ENCODE results near the gene ZNF593.

ZNF593 gene

DNA sequence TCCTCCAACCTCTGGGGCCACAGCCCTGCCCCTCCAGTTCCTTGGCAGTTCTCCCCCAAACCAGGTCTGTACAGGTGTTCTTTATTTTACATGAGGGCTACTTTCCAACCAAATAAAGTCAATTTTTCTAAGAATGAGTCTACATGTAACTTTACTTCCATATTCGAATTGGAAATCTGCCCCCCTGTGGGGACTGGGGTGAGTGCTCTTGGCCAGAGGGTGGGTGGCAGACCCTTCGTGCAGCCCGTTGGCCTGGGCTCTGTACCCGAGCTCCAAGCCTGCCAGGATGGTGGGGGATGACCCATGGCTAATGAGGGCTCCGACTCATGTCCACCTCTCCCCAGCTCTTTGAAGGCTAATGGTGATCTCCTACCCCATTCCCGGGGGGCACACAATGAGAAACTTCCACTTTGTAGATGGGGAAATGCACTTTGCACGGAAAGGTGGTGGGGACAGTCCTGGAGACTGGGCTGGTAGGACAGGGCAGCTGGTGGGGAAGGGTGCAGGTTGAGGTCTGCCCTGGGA is 20.1 kb downstream of the ZNF593 start:
- no peak overlapping the region for H3K4me2 ChIP-seq (ENCODE audit: low read length)
- no peak overlapping the region for H3K4ac ChIP-seq (ENCODE audit: low read depth, low read length)
- WGBS (ENCODE audit: extremely low coverage, insufficient coverage, low lambda C conversion rate): no CpG with 5 or more reads among the region's 7 CpGs
- H3K4me3 ChIP-seq (ENCODE audit: low read length): no peak overlapping the region
- H3K27me3 ChIP-seq (ENCODE audit: insufficient read depth, low read length, poor library complexity): no peaks in the 10 kb centered on the region
- DNase-seq: no peak
- H4K5ac ChIP-seq (ENCODE audit: low read length): no peak overlapping the region
- no peak overlapping the region for H2AK5ac ChIP-seq (ENCODE audit: low read length)
- H3K79me2 ChIP-seq (ENCODE audit: control insufficient read depth, insufficient read depth, low read length): no peaks in the 10 kb centered on the region
- no peak overlapping the region for H3K27ac ChIP-seq (ENCODE audit: low read depth, low read length)
- H3K79me1 ChIP-seq (ENCODE audit: low read length): no peaks in the 10 kb centered on the region
- no peak overlapping the region for H2BK120ac ChIP-seq (ENCODE audit: low read depth, low read length)
- H3K23ac ChIP-seq (ENCODE audit: low read length): no peak overlapping the region
- no peaks in the 10 kb centered on the region for H3K36me3 ChIP-seq (ENCODE audit: control insufficient read depth, insufficient read depth, low read length)
- H3K4me1 ChIP-seq (ENCODE audit: control insufficient read depth, low read depth, low read length): peaks cover 3% of the 10 kb centered on the region
- H2BK5ac ChIP-seq (ENCODE audit: low read length): no peak overlapping the region
- no peak overlapping the region for H3K9ac ChIP-seq (ENCODE audit: low read length)
- H4K8ac ChIP-seq (ENCODE audit: low read depth, low read length): no peak overlapping the region
- H3K18ac ChIP-seq (ENCODE audit: low read length): no peak overlapping the region
- no peak overlapping the region for H3K56ac ChIP-seq (ENCODE audit: low read length)
- no peak overlapping the region for H2BK15ac ChIP-seq (replicated peaks; ENCODE audit: low read depth)

DNA sequence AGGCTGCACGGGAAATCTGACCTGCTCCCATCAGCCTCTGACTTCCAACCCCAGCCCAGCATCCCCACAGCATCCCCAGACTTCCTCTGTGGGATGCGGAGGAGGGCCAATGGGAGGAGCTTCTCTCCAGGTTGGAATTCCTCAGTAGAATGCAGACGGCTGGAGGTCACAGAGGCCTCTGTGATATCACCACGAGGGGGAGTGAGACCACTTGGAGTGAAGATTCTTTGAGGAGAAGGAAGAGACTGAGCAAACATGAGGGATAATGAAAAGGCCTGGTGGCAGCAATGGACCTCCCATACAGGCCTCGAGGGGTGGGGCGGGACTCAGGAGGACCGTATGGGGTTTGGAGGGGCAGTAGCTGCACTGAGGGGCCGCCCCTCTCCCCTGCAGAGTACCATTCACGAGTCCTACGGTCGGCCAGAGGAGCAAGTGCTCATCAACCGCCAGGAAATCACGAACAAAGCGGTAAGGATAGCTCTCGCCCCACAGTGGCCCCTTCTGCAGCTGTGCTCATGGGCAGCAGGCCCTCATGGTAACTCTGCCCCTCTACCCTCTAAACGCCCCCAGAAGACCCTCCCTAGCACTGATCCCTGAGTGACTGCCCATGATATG is 20.8 kb downstream of the ZNF593 start, which contains the start of gene CATSPER4:
Gene CATSPER4 (plus strand): TSS at position 230 of the 615 bp plus-strand sequence. CDS start 26 bp downstream, at position 256.
- no peak within 1 kb of the TSS for H3K4me2 ChIP-seq (ENCODE audit: low read length)
- H3K27ac ChIP-seq (ENCODE audit: low read depth, low read length): no peak within 1 kb of the TSS
- H4K5ac ChIP-seq (ENCODE audit: low read length): peak within 1 kb of the TSS; percentile 21
- H3K9ac ChIP-seq (ENCODE audit: low read length): peak within 1 kb of the TSS; percentile 30
- H3K4me3 ChIP-seq (ENCODE audit: low read length): no peak within 1 kb of the TSS
- DNase-seq: peak; percentile 98
- no peaks in the 10 kb centered on the region for H3K27me3 ChIP-seq (ENCODE audit: insufficient read depth, low read length, poor library complexity)
- no peak within 1 kb of the TSS for H3K18ac ChIP-seq (ENCODE audit: low read length)
- H2BK120ac ChIP-seq (ENCODE audit: low read depth, low read length): no peak within 1 kb of the TSS
- no peaks in the 10 kb centered on the region for H3K79me1 ChIP-seq (ENCODE audit: low read length)
- WGBS (ENCODE audit: extremely low coverage, insufficient coverage, low lambda C conversion rate): no CpG with 5 or more reads among the region's 16 CpGs
- no peak within 1 kb of the TSS for H2BK15ac ChIP-seq (replicated peaks; ENCODE audit: low read depth)
- no peaks in the 10 kb centered on the region for H3K79me2 ChIP-seq (ENCODE audit: control insufficient read depth, insufficient read depth, low read length)
- H3K36me3 ChIP-seq (ENCODE audit: control insufficient read depth, insufficient read depth, low read length): no peaks in the 10 kb centered on the region
- peak within 1 kb of the TSS; percentile 84 for H3K56ac ChIP-seq (ENCODE audit: low read length)
- no peak within 1 kb of the TSS for H2AK5ac ChIP-seq (ENCODE audit: low read length)
- no peak within 1 kb of the TSS for H4K8ac ChIP-seq (ENCODE audit: low read depth, low read length)
- H3K4me1 ChIP-seq (ENCODE audit: control insufficient read depth, low read depth, low read length): peaks cover 3% of the 10 kb centered on the region
- H3K23ac ChIP-seq (ENCODE audit: low read length): no peak within 1 kb of the TSS
- no peak within 1 kb of the TSS for H3K4ac ChIP-seq (ENCODE audit: low read depth, low read length)
- H2BK5ac ChIP-seq (ENCODE audit: low read length): no peak within 1 kb of the TSS

DNA sequence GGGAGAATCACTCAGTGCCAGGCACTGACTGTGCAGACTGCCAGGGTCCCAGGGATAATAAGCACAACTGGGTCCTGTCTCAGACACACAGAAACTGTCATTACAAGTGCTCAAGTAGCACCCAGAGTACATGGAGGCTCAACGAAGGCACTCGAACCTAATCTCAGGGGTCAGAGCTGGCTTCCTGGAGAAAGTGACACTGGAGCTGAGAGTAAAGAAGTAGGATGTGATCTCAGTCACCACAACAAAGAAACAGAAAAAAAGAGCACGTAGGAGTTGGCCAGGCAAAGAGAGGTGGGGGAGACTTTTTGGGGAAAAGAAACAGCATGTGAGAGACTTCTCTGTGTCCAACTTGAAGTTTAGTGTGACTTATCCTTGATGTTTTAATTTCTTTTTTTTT is 22.0 kb downstream of the ZNF593 start:
- Histone ChIP-seq H4K8ac (ENCODE audit: low read depth, low read length) (no peak overlapping the region), H3K56ac (ENCODE audit: low read length) (no peak overlapping the region), H3K36me3 (ENCODE audit: control insufficient read depth, insufficient read depth, low read length) (no peaks in the 10 kb centered on the region), H4K5ac (ENCODE audit: low read length) (no peak overlapping the region), H3K4me1 (ENCODE audit: control insufficient read depth, low read depth, low read length) (peaks cover 3% of the 10 kb centered on the region), H3K27ac (ENCODE audit: low read depth, low read length) (no peak overlapping the region), H3K79me2 (ENCODE audit: control insufficient read depth, insufficient read depth, low read length) (no peaks in the 10 kb centered on the region), H2BK5ac (ENCODE audit: low read length) (no peak overlapping the region), H3K79me1 (ENCODE audit: low read length) (no peaks in the 10 kb centered on the region), H3K23ac (ENCODE audit: low read length) (no peak overlapping the region), H3K18ac (ENCODE audit: low read length) (no peak overlapping the region), H2BK15ac (replicated peaks; ENCODE audit: low read depth) (no peak overlapping the region), H3K9ac (ENCODE audit: low read length) (no peak overlapping the region), H2AK5ac (ENCODE audit: low read length) (no peak overlapping the region), H3K4ac (ENCODE audit: low read depth, low read length) (no peak overlapping the region), H3K4me2 (ENCODE audit: low read length) (no peak overlapping the region), H3K27me3 (ENCODE audit: insufficient read depth, low read length, poor library complexity) (no peaks in the 10 kb centered on the region), H3K4me3 (ENCODE audit: low read length) (no peak overlapping the region), H2BK120ac (ENCODE audit: low read depth, low read length) (no peak overlapping the region)
- WGBS (ENCODE audit: extremely low coverage, insufficient coverage, low lambda C conversion rate): no CpG with 5 or more reads among the region's 3 CpGs
- DNase-seq: no peak

DNA sequence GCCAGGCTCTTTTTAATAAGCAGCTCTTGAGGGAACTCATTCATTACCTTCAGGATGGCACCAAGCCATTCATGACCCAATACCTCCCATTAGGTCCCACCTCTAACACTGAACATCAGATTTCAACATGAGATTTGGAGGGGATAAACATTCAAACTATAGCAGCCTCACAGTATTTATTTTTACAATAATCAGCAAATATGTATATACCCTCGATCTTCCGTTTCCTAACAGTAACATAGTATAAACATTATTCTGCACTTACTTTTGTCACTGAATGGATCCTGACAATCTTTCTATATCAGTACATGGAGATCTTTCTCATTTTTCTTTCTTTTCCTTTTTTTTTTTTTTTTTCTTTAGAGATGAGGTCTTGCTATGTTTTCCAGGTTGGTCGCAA is 26.1 kb downstream of the ZNF593 start:
- Histone ChIP-seq H2BK15ac (replicated peaks; ENCODE audit: low read depth) (no peak overlapping the region), H3K4me2 (ENCODE audit: low read length) (no peak overlapping the region), H3K56ac (ENCODE audit: low read length) (no peak overlapping the region), H2BK120ac (ENCODE audit: low read depth, low read length) (no peak overlapping the region), H3K4ac (ENCODE audit: low read depth, low read length) (no peak overlapping the region), H3K79me2 (ENCODE audit: control insufficient read depth, insufficient read depth, low read length) (no peaks in the 10 kb centered on the region), H3K27ac (ENCODE audit: low read depth, low read length) (no peak overlapping the region), H2AK5ac (ENCODE audit: low read length) (no peak overlapping the region), H3K4me3 (ENCODE audit: low read length) (no peak overlapping the region), H3K4me1 (ENCODE audit: control insufficient read depth, low read depth, low read length) (peaks cover 3% of the 10 kb centered on the region), H3K9ac (ENCODE audit: low read length) (no peak overlapping the region), H3K79me1 (ENCODE audit: low read length) (no peaks in the 10 kb centered on the region), H3K27me3 (ENCODE audit: insufficient read depth, low read length, poor library complexity) (no peaks in the 10 kb centered on the region), H3K18ac (ENCODE audit: low read length) (no peak overlapping the region), H2BK5ac (ENCODE audit: low read length) (no peak overlapping the region), H4K5ac (ENCODE audit: low read length) (no peak overlapping the region), H4K8ac (ENCODE audit: low read depth, low read length) (no peak overlapping the region), H3K23ac (ENCODE audit: low read length) (no peak overlapping the region), H3K36me3 (ENCODE audit: control insufficient read depth, insufficient read depth, low read length) (no peaks in the 10 kb centered on the region)
- DNase-seq: no peak
- WGBS (ENCODE audit: extremely low coverage, insufficient coverage, low lambda C conversion rate): no CpG with 5 or more reads among the region's 3 CpGs

DNA sequence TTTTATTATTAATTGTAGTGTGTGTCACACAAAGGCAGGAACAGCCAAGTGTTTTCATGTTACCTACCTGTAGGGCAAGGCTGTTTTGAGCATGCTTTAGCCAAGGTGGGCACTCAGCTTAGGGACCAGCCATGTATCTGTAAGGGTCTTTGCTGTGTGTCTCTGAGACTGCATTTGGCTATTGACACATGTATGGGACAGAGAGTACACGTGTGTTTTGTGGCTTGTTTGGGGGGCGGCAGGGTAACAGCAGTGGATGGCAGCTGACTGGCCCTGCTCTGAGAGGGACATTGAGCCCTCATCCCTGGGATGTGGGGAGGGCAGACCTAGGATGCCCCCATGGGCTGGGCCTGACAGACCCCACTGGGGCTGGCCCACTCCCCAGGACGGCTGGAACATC is 27.6 kb downstream of the ZNF593 start:
- no peak overlapping the region for H3K27ac ChIP-seq (ENCODE audit: low read depth, low read length)
- no peak overlapping the region for H3K4me2 ChIP-seq (ENCODE audit: low read length)
- no peak overlapping the region for H3K23ac ChIP-seq (ENCODE audit: low read length)
- no peak overlapping the region for H2BK15ac ChIP-seq (replicated peaks; ENCODE audit: low read depth)
- no peaks in the 10 kb centered on the region for H3K36me3 ChIP-seq (ENCODE audit: control insufficient read depth, insufficient read depth, low read length)
- no peak overlapping the region for H2BK5ac ChIP-seq (ENCODE audit: low read length)
- DNase-seq: no peak
- H3K79me2 ChIP-seq (ENCODE audit: control insufficient read depth, insufficient read depth, low read length): no peaks in the 10 kb centered on the region
- H2BK120ac ChIP-seq (ENCODE audit: low read depth, low read length): no peak overlapping the region
- no peaks in the 10 kb centered on the region for H3K79me1 ChIP-seq (ENCODE audit: low read length)
- no peak overlapping the region for H3K18ac ChIP-seq (ENCODE audit: low read length)
- no peaks in the 10 kb centered on the region for H3K27me3 ChIP-seq (ENCODE audit: insufficient read depth, low read length, poor library complexity)
- H3K4ac ChIP-seq (ENCODE audit: low read depth, low read length): no peak overlapping the region
- H2AK5ac ChIP-seq (ENCODE audit: low read length): no peak overlapping the region
- no peak overlapping the region for H3K9ac ChIP-seq (ENCODE audit: low read length)
- no peak overlapping the region for H4K5ac ChIP-seq (ENCODE audit: low read length)
- peaks cover 3% of the 10 kb centered on the region for H3K4me1 ChIP-seq (ENCODE audit: control insufficient read depth, low read depth, low read length)
- H4K8ac ChIP-seq (ENCODE audit: low read depth, low read length): no peak overlapping the region
- H3K4me3 ChIP-seq (ENCODE audit: low read length): no peak overlapping the region
- peak overlapping the region; percentile 7 for H3K56ac ChIP-seq (ENCODE audit: low read length)
- no CpG with 5 or more reads among the region's 3 CpGs for WGBS (ENCODE audit: extremely low coverage, insufficient coverage, low lambda C conversion rate)

DNA sequence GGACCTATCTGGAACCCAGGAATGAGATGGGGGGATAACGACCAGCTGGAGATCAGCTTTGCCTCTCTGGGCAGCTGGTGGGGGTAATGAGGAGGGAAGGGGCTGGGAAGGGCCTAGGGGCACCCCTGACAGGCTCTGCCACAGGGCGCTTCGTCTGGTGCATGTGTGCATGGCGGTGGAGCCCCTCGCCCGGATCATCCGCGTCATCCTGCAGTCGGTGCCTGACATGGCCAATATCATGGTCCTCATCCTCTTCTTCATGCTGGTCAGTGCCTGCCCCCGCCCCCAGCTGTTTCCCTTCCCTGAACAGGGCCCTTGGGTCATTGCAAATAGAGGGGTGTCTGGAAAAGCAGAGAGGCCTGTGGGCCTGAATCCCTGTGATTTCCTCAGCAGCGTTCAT is 28.1 kb downstream of the ZNF593 start:
- Histone ChIP-seq H4K5ac (ENCODE audit: low read length) (no peak overlapping the region), H3K79me2 (ENCODE audit: control insufficient read depth, insufficient read depth, low read length) (no peaks in the 10 kb centered on the region), H3K36me3 (ENCODE audit: control insufficient read depth, insufficient read depth, low read length) (no peaks in the 10 kb centered on the region), H2AK5ac (ENCODE audit: low read length) (no peak overlapping the region), H3K23ac (ENCODE audit: low read length) (no peak overlapping the region), H3K79me1 (ENCODE audit: low read length) (no peaks in the 10 kb centered on the region), H2BK120ac (ENCODE audit: low read depth, low read length) (no peak overlapping the region), H3K4me1 (ENCODE audit: control insufficient read depth, low read depth, low read length) (peaks cover 3% of the 10 kb centered on the region), H3K9ac (ENCODE audit: low read length) (no peak overlapping the region), H2BK15ac (replicated peaks; ENCODE audit: low read depth) (no peak overlapping the region), H3K18ac (ENCODE audit: low read length) (no peak overlapping the region), H3K4ac (ENCODE audit: low read depth, low read length) (no peak overlapping the region), H3K56ac (ENCODE audit: low read length) (no peak overlapping the region), H4K8ac (ENCODE audit: low read depth, low read length) (no peak overlapping the region), H2BK5ac (ENCODE audit: low read length) (no peak overlapping the region), H3K4me2 (ENCODE audit: low read length) (no peak overlapping the region), H3K27ac (ENCODE audit: low read depth, low read length) (no peak overlapping the region), H3K4me3 (ENCODE audit: low read length) (no peak overlapping the region), H3K27me3 (ENCODE audit: insufficient read depth, low read length, poor library complexity) (no peaks in the 10 kb centered on the region)
- no CpG with 5 or more reads among the region's 11 CpGs for WGBS (ENCODE audit: extremely low coverage, insufficient coverage, low lambda C conversion rate)
- DNase-seq: no peak

All from mesendoderm (in vitro differentiated cells).